HCEC 1CT (cell line): ENCODE results near the gene WASF3.

Experiments
- DNase-seq: peaks from one replicate; pipeline ENCODE4 v3.0.0-alpha.2; 2017

The WASF3 gene

GRCh38 chr13:26688980-26689379 is 131.5 kb downstream of the WASF3 start:
- no peak for DNase-seq

- DNase-seq: no peak
Observed at GRCh38 chr13:26693749-26694463, 136.4 kb downstream of the WASF3 start.

- DNase-seq: no peak
Observed at GRCh38 chr13:26694609-26695359, 137.3 kb downstream of the WASF3 start.

DNA sequence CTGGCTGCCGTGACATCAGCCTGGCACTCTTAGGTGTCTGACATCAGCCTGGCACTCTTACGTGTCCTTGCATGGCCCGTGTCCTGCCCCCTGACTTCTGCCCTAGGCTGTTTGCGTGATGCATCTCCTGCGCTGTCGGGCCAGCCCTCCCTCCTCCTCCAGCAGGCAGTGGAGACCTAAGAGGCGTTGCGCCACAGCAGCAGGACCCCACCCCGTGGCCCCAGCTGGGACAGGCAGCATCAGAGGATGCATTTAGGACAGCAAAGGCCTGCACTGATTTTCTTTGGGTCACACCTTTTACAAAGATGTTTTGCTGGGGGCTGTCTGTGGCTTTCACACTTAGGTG is 137.8 kb downstream of the WASF3 start:
- no peak for DNase-seq

GRCh38 chr13:26695891-26696311 is 138.4 kb downstream of the WASF3 start:
- DNase-seq: no peak

DNA sequence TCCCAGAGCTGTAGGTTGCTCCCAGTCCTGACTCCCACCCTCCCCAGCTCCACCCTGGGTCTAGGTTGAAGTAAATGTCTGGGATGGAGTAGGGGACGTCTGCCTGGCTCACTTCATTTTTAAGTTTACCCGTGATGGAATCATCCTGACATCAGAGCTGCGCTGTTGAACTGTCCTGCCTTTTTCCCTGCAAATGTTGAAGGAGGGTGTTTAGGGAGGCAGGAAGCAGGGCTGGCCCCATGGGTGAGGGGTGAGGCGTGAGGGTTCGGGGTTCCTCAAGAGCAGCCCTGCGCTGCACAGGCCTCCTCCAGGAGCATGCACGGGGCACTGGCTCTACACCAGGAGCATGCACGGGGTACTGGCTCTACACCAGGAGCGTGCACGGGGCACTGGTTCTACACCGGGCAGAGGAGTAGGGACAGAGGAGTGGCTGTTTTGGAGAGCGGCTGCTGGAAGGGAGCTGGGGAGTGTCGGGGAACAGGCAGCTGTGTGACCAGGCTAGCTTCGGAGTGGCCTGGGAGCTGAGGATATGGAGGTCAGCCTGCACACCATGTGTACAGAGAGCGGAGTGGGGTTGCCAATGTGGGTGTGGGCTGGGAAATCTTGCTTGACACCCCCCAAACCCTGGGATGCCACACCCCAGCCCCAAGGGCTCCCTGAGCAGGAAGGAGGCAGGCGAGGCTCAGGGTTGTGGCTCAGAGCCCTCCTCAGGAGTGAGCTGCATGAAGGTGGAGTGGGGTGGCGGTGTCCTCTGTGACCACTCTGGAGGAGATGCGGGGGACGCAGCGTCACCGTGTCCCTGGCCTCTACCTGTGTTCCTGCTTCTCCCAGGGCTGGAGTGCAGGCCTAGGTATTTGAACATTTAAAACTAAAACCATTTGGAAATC is 139.8 kb downstream of the WASF3 start:
- DNase-seq: no peak

DNA sequence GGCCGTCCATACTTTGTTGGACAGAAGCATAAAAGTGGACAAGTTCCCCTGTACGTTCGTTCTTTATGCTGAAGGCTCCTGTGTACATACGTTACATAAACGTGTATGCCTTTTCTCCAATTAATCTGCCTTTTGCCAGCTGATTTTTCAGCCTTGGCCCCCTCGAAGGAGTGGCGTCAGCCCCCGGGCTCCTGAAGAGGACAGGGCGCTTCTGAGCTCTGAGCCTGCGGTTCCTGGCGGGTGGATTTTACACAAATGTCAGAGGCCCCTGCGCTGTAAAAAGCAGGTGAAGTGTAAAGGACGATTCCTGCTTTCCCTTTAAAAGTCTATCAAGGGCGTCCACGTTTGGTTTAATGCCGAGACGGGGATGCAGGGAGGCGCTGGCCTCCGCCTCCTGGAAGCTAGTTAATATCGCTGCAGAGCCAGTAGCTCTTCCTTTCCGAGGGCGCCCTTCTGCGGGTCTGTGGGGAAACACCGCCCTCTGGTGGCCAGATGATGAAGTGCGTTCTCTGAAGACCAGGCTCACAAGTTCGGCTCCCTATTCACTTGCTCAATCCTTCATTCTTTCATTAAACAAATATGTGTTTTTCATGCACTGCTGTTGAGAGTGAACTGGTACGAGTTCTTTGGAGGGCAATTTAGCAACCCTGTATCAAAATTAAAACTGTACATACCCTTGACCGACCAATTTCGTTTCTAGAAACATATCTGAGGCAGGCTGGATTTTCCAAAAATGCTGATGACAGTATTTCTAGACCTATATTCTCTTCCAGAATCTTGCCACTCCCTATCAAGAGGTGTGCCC is 141.1 kb downstream of the WASF3 start:
- peak; percentile 78 for DNase-seq

DNA sequence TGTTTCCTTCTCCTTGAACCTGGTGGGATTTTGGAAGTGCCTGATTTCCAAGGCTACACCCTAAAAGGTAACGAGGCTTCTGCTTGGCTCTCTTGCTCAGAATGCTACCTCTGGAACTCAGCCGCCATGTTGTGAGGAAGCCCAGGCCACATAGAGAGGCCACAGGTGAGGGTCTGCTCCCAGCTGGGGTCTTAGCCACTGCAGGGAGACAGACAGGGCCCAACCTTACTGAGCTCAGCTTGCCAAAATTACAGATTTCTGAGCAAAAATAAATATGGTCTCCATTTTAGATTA is 141.7 kb downstream of the WASF3 start:
- no peak for DNase-seq

DNA sequence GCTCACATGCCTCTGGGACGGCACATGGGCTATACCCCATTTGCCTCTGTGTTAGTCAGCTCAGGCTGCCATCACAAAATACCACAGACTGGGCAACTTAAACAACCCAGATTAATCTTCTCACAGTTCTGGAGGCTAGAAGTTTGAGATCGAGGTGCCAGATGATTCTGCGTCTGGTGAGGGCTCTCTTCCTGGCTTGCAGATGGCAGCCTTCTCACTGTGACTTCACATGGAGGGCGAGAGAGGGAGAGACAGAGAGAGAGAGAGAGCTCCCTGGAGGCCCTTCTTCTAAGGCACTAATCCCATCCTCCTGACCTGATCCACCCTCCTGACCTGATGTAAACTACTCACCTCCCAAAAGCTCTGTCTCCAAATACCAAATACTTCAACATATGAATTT is 148.1 kb downstream of the WASF3 start:
- no peak for DNase-seq

- no peak for DNase-seq
Observed at GRCh38 chr13:26706381-26706780, 148.9 kb downstream of the WASF3 start.

GRCh38 chr13:26707122-26708006 is 149.9 kb downstream of the WASF3 start:
- DNase-seq: peak; percentile 37

- no peak for DNase-seq
Observed at GRCh38 chr13:26708007-26708297, 150.5 kb downstream of the WASF3 start.

DNA sequence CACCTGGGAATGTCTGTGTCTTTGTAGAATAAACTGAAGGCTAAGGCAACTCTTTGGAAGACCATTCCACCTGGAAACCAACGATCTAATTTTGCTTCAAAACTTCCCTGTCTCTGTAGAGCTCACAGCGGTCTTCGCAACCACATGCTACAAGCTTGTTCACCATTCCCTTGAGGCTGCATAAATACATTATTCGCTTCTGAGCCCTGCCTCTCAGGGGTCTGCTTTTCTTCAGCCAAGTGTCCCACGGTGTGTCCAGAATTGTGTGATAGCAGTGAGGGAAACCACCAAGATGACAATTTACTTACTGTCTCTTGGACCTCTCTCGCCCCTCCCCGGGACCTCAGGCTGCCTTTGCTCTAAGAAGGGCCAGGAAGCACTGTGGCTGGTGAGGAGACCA is 152.0 kb downstream of the WASF3 start:
- no peak for DNase-seq

GRCh38 chr13:26710166-26710565 is 152.7 kb downstream of the WASF3 start:
- no peak for DNase-seq

DNA sequence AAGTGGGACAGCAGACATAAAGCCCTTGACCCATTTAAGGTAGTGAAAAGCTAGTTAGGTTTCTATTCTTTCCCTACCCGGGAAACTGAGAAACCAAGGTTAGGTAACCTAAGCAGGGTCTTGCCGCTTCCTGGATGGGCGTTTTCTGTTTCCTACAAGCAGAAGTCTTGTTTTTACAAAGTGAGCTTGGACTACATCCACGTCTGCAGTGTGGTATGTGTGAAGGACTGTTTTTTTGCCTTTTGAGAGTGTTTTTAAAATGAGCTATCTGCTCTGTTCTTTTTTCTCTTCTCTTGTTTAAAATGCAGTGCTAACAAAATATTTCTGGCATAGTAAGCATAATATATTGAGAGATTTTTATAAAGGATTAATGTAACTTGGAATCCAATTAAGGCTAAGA is 153.7 kb downstream of the WASF3 start:
- DNase-seq: no peak

DNA sequence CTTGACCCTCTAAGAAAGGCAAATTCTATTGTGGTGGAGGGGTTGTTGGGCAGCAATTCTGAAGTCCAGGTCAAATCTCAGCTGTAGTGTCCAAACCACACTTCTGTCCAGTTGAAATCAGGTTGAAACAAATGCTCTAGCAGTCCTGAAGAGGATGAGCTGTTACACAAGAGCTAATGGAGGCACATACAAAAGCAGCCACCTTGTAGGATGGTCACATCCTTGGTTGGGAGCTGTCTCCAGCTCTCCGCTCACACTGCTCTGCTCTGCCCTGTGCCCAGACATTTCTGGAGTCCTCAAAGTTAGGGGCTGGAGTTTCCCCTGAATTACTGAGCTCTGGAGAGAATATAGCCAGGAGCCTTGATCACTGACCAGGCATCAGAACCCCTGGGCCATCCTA is 155.9 kb downstream of the WASF3 start:
- DNase-seq: no peak

DNA sequence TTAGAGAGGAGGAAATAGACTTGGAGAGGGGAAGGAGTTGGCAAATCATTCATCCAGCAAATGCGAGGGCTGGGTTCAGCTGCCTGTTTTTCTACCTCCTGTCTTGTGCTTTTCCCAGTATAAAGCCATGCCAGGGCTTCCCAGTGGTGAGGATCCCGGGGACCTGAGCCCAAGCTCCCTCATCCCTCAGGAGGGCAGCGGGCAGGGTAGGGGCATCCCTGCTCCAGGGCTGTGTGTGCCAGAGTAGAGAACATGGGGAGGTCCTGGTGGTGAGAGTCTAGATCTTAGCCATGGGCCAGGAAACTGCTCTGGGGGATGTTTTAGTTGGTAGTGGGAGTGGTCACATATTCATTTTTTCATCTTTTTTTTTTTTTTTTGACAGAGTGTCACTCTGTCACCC is 159.5 kb downstream of the WASF3 start:
- DNase-seq: no peak

DNA sequence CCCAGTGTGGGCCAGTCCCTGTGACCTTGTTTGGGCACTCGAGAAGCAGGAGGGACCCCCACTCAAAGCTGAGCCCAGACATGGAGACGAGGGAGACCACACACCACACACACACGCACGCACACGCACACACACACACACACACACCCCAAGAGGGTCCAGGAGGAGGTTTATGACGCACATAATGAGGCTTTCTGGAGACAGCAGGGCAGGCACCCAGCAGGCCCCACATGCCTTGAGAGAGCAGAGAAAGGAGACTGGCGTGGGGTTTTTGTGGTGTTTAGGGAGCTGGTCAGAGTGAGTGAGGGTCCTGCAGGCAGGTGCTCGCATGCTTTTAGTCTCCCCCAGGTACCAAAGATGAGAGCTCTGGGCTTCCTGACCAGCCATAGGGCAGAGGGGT is 160.7 kb downstream of the WASF3 start:
- DNase-seq: no peak

- DNase-seq: no peak
Observed at GRCh38 chr13:26718872-26719271, 161.4 kb downstream of the WASF3 start.

DNA sequence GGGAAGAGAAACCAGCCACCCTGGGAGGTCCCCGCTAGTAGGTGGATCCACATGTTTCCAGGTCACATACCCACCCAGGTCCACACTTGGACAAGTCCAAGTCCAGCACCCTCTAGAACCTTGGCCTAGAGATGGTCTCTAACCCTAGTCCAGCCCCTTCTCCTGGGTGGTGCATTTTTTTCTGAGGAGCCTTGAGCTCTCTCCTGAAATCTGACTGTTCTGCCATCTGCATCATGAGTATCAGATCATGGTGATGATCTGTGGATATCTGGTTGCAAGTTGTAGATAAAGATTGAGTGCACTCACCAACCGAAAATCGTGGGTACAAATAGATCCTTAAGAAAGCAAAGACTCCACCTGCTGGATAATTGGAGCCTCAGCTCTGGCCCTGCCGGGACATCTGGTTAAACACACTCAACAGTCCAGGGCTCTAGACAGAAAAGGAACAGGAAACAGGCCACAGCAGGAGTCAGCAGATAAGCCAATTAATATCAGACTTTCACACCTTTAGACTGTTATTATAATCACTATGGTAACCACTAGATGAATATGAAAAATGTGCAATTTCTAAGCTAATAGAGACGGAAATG is 162.0 kb downstream of the WASF3 start:
- DNase-seq: peak; percentile 29

DNA sequence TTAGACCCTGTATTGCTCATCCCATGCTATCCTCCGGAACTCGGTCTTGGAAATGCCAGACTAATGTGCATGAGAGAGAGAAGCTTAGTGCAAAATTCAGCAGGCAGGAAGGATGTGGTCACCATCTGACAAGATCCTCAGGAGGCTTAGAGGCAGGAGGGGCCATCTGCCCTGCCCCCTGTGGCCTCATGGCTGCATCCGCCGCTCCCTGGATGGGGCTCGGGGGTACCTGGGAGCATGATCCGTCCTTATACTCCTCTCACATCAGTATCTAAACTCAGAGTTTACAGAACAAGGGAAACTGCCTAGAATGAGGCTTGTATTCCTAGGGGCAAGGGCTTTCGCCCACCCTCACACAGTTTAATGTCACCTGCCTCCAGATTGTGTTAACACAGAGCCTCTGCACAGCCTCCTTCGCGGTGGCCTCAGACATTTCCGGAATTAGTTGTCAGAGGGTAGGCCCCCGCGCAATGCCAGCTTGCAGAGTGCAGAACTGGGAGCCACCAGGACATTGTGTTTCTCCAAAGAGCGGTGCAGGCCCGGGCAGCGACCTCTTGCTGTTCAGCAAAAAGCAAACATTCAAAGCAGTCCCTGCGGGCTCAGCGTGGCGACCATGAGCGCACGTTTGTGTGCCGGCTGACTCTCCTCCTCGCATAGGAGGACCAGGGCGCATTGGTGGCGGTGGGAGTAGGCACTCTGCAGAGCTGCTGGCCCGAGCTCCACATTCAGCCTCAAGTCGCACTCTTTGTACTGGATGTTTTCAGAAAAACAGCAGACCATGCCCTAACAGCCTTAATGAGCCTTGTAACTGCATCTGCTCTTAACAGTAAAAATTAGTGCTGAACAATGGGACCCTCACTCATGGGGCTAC is 164.0 kb downstream of the WASF3 start:
- DNase-seq: no peak
